ENCODE results near the gene SELPLG.
A peak's percentile ranks its signal among the peaks of the same experiment; 100 is the strongest.
"Not testable (repeated sequence)": the region's sequence is repeated elsewhere in the genome, so short reads cannot be mapped to it uniquely, and the experiment has no call there.

Gene SELPLG, protein sequence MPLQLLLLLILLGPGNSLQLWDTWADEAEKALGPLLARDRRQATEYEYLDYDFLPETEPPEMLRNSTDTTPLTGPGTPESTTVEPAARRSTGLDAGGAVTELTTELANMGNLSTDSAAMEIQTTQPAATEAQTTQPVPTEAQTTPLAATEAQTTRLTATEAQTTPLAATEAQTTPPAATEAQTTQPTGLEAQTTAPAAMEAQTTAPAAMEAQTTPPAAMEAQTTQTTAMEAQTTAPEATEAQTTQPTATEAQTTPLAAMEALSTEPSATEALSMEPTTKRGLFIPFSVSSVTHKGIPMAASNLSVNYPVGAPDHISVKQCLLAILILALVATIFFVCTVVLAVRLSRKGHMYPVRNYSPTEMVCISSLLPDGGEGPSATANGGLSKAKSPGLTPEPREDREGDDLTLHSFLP

DNA sequence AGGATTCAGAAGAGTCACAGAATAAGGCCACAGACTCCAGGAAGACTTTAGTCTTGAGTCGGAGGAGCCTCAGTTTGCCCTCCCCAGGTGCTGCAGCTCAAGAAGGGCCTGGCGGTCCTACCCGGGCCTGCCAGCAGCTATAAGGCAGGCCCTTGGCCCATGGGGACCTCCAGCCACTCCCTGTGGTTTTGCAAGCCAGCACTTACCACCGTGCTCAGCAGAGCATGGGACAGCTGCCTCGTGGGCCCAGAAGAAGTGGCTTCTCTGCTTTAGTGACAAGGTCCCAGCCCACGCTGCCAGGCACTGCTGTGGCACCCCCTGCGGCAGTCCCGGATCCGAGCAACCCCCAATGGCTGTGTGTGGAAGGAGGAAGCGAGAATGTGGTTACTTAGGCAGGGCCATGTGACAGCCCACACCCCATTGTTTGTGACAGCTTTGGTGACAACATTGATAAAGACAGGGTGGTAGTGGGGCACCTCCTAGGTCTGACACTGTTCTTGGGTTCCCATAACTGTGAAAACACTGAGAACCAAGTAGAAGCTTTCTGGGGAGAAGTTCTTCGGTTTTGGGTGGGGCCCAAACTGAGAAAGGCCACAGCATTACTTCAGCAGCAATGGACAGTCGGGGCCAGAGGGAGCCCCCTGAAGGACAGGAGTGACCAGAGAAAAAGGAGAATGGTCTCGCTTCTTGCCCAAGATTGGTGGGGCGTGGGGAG lies at the start of gene SELPLG:
TSS of gene SELPLG (minus strand) at position 361 of the 715 bp plus-strand sequence. CDS start 9,587 bp downstream, outside the sequence.
- peak; percentile 65 for DNase-seq

DNA sequence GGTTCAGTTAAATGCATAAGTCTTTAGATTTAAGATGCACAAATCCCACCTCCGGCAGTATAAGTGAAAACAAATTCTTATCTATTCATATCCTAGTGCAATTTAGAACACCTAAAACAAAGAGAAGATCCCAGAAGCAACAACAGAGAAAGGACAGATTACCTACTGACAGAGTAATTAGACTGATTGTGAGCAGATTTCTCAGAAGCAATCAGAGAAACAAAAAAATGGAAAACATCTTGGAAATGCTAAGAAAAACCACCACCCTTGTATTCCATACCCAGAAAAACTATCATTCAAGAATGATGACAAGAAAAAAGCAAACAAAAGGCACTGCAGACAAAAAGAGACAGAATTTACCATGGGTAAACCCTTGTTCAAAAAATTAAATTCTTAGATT lies 47.6 kb upstream of the SELPLG start:
- DNase-seq, result no peak

- DNase-seq, result no peak
These were observed 45.5 kb upstream of the SELPLG start for GRCh38 chr12:108679106-108679681.

- no peak for DNase-seq
These were observed 44.5 kb upstream of the SELPLG start for GRCh38 chr12:108678104-108678730.

- no peak for DNase-seq
These were observed 43.7 kb upstream of the SELPLG start for GRCh38 chr12:108677381-108677780.

DNA sequence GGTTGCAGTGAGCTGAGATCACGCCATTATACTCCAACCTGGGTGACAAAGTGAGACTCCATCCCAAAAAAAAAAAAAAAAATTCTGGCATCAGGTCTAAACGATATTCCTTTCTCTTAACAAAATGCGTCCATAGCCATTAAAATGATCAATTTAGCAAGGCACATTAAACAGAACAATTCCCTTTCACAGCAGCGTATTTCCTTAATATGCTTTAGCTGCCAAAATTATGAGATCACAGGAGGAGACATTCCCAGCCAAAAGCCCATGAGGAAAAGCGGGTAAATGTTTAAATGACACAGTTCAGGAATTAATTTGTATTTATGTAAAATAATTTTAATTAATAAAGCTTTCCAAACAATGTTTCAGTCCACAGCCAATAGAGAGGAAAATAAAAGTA lies 43.0 kb upstream of the SELPLG start:
- no peak for DNase-seq

- DNase-seq, result no peak
These were observed 42.1 kb upstream of the SELPLG start for GRCh38 chr12:108675792-108676191.

DNA sequence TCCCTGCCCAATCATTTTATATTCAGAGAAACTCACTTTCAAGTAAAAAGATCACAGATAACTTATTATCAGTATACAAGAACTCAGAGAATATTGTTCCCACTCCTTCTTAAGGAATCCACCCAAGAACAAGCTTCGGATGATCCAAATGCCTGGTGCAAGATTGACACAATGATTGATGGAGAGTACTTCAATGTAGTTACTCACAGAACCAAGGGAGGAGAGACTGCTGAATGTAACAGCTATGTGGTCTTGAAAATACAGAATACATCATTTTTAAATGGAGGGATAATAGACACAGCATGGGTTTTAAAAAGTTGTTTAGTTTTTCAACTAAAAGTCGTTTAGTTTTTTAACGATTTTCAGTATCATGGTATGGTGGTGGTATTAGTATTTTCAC lies 38.4 kb upstream of the SELPLG start:
- no peak for DNase-seq

DNA sequence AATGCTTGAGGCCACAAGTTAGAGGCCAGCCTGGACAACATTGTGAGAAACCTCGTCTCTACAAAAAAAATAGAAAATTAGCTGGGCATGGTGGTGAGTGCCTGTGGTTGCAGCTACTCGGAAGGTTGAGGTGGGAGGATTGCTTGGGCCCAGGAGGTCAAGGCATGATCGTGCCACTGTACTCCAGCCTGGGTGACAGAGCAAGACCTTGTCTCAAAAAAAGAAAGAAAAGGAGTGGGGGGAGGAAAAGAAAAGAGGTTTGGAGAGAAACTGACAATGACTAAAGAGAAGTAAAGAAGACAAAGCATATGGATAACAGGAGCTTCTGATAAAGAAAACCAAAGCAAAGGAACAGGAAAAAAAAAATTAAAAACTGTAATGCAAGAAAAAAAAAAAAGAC lies 37.4 kb upstream of the SELPLG start:
- no peak for DNase-seq

DNA sequence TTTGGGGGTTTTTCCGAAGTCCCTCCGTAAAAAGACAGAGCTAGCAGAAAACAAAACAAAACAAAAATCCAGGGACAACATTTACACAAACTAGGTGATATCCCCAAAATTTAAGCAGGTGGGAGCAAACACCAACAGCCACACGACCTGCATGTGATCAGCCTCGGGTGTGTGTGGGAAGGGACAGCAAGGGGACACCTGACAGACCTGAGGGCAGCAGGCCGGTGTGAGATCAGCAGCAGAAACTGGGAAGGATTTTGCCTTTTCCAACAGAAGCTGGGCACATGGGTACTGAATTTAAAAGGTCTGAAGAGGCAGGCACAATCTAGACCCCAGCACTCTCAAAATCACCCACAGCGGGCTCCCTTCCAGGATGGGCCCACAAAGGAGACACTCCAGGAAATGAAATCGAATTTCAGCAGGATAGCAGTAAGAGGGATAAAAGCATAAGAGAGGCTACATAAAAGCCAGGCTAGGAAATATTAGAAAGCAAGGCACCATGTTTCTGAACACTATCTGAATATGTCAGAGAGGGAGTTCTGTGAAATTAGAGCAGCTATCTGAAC lies 36.5 kb upstream of the SELPLG start:
- DNase-seq, result no peak

- no peak for DNase-seq
These were observed 34.8 kb upstream of the SELPLG start for GRCh38 chr12:108668542-108668941.

GRCh38 chr12:108668063-108668462 lies 34.4 kb upstream of the SELPLG start:
- no peak for DNase-seq

DNA sequence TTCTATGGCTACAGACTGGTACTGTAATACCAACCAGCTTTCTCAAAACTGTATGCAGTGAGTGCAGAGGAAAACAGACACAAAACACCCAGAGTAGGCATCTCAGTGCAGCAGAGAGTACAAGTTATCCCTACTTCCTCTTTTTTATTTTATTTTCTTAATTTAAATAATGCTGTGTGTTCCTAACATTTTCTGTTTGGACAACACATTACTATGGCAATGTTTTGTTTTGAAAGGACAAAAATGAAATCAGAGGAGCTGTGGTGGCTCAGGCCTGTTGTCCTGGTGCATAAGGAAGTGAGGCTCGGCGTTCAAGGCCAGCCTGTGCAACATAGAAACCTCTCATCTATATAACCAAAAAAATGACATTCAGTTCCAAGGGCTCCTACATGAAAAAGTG lies 33.7 kb upstream of the SELPLG start:
- DNase-seq, result no peak

DNA sequence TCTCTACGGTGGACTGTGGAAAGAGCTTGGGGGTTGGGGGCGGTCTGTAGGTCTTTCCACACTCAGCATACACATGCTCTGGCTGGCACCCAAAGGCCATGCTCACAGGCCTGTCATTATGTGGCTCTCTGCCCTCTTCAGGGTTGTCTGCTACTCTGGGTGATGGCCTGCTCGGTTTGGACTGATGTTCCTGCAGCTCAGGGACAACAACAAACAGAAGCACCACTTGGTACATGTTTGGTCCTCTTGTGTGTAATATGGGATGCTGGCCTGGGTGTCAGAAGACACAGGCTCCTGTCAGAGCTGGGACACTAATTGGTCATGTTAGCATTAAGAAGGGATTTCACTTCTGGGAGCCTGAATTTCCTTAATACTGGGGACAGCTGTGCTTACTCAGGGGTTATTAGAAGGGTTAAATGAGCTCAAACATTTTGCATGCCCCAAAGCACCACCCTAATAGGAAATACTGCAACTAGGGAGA lies 32.7 kb upstream of the SELPLG start:
- DNase-seq, result no peak

DNA sequence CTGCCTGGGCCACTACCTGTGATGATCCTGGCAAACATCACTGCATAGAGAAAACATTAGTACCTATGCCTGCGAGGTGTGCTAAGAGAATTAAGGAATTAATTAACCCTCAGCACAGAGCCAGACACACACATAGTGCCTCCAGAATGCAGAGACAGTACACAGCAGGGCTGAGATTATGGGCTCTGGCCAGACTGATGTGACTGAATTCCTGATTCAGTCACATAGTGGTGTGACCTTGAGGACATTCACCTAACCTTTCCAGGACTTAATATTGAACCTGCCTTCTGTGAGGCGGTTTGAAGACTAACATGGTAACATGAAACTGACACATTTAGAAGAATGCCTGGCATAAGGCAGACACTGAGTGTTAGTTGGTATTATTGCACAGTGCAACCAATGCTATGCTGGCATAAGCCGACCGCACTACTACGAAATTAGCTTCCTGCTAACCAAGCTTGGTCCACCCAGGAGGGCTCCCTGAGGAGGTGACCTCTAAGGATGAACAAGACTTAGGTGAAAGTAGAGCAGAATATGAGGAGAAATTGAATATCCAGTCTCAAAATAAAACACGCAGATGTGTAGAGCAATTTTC lies 32.0 kb upstream of the SELPLG start:
- DNase-seq, result no peak

GRCh38 chr12:108664338-108665258 lies 30.9 kb upstream of the SELPLG start:
- peak; percentile 73 for DNase-seq

DNA sequence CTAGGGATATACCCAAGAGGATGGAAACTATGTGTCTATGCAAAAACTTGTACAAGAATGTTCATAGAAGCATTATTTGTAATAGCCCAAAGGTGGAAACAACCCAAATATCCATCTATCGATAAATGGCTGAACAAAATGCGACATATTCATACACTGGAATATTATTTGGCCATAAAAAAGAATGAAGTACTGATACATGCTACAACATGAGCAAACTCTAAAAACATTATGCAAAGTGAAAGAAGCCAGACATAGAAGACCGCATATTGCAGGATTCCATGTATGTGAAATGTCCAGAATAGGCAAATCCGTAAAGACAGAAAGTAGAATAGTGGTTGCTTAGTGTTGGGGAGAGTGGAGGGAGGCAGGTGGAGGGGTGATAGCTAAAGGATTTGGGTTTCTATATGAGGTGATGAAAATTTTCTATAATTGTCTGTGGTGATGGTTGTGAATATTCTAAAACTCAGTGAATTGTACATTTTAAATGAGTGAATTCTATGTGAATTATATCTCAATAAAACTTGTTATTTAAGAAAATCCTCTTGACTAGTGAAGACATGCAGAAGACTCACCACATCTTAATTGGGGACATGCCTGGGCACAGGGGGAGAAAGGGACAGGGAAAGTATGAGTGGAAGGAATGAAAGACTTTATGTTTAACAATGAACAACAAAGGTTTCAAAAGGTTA lies 29.8 kb upstream of the SELPLG start:
- no peak for DNase-seq

DNA sequence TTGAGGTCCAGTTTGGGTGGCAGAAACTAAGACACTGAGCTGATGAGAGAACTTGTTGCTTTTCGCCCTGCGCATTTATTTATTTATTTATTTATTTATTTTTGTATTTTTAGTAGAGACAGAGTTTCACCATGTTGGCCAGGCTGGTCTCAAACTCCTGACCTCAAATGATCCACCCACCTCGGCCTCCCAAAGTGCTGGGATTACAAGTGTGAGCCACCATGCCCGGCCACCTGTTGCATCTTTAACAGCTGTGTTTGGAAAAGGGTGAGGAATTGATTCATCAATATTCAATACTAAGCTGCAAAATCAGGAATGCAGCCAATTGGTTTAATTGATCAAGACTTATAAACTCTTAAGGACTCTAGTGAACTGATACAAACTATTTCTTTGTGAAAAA lies 24.4 kb upstream of the SELPLG start:
- not testable (repeated sequence) for DNase-seq

- no peak for DNase-seq
These were observed 23.5 kb upstream of the SELPLG start for GRCh38 chr12:108657130-108657745.

- DNase-seq, result not testable (repeated sequence)
These were observed 22.6 kb upstream of the SELPLG start for GRCh38 chr12:108656247-108656646.

All from stimulated activated CD4-positive, alpha-beta T cell treated with anti-CD3 and anti-CD28 coated beads, Interleukin-12 subunit alpha, Interleukin-12 subunit beta, amount 100 ng/mL, for 4 hours (primary cell).